NCI-H82 (cell line): ENCODE results near the gene SIGMAR1.

ENCODE experiments used
- DNase-seq: peaks from one replicate; lab custom pipeline; 2025; lab: John Stamatoyannopoulos, UW

The SIGMAR1 gene

DNA sequence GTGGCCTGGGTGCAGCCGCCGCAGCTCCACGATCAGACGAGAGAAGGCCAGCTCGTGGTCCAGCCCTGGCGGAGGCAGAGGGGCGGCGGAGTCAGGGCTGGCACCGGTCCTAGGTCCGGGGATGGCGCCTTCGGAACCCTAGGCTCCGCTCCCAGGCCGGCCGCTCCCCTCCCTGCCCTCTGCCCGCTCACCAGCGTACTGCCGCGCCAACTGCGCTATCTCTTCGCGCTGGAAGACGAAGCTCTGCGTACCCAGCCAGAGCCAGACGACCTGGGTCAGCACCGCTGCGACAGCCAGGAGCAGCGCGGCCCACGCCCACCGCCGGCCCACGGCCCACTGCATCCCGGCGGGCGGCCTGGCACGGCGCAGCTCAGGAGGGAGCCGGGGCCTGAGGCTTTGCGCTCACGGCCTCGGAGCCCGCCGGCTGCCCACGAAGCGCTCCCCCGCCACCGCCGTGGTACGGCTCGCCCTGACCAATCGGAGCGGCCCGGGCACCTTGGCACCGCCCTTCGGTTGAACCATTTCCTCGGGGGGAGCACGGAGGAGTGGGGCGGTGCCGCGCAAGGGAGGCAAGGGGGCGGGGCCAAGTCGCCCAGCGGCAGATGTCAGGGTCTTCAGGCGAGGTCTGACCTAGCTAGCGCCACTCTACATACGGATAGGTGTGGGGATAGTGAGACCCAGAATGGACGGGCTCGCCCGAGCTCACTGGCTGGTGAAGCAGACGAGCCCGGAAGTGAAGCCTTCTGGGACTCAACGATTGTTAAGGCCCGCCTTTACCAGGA lies at the start of gene SIGMAR1:
SIGMAR1 (minus strand) TSS at position 432 of the 782 bp plus-strand sequence; CDS start at position 342, 90 bp downstream.
- peak; percentile 95 for DNase-seq

GRCh38 chr9:34686732-34687131 lies 49.1 kb upstream of the SIGMAR1 start:
- no peak for DNase-seq

DNA sequence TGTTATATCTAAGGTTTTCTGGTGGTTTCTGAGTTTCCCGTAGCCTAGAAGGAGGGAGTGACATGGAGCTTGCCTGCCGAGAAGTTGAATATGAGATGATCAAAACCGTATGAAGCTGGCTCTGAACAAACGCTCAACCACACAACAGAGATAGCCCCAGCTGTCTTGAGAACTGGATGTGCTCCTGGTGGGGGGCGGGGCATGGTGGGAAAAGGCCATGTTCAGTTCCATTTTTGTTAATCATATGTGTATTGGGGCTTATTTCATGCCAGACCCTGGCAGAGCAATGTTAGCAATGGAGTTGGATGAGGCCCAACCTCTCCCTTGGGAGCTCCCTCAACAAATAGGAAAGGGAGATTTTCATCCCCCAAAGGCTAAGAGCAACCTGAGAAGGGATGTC lies 48.6 kb upstream of the SIGMAR1 start:
- no peak for DNase-seq

DNA sequence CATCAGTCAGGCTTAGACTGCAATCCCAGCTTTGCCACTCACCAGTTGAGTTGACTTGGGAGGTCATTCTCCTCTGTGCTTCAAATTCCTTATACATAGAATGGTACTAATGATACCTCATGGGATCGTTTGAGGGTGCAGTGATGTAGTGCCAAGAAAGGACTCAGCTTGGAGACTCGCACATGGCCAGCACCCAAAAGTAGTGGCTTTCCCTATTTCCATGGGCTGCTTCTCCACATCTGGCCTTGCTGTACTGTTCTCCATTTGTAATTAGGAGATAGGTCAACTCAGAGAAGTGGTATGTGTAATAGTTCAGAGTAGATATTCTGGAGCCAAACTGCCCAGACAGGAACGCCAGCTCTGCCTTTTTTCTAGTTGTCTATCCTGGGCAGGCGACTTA lies 48.0 kb upstream of the SIGMAR1 start:
- DNase-seq = no peak

DNA sequence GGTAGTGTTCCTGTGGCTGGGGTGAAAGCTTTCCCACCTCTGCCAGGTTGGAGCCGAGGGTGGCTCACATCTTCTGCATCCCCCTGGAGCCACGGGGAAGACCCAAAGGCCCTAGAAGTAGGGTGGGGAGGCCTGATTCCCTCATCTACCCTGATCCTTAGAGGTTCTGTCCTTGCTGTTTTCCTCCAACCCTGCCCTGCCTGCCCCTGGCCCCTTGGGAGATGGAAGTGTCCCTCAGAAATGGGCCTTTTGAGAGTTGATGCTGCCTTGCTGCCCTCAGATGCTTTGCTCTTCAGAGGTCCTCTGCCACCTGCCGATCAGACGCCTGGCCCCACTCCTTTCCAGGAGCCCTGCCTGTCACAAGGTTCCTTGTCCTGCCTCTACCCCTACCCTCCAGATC lies 47.2 kb upstream of the SIGMAR1 start:
- DNase-seq = no peak

DNA sequence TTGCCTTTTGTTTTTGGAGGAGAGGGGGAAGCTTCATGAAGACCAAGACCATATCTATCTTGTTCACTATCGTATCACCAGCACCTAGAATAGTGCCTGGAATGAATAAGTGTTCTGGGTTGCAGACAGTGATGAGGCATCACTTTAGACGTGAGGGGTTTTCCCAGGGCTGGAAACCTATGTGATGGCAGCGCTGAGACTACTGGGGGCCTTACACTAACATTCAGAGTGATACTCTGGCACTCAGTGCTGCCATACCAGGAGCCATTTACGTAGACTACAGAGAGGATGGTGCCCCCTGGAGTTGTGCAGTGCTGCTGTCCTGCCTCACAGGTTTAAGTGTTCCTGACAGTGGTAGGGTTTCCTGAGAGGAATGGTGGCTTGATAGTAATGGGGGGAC lies 46.6 kb upstream of the SIGMAR1 start:
- no peak for DNase-seq

DNA sequence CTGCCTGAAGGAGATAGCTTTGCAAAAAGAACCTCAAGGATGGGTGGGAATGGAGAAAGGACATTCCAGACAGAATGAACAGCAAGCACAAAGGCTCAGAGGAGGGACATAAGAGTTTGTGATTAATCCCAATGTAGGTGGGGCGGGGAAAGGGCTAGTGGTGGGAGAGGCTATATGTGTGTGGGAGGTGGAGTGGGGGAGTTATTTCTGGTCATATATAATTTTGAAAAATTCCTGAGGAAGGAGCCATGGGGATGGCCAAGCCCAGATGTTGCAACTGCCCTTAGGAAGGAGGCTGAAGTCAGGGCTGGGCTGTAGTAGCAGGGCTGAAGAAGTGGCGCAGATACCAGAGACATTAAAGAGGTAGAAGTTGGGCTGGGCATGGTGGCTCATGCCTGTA lies 38.3 kb upstream of the SIGMAR1 start:
- DNase-seq = no peak

GRCh38 chr9:34675048-34675714 lies 37.6 kb upstream of the SIGMAR1 start:
- peak; percentile 92 for DNase-seq

- no peak for DNase-seq
Observed at GRCh38 chr9:34674440-34674839, 36.9 kb upstream of the SIGMAR1 start.

DNA sequence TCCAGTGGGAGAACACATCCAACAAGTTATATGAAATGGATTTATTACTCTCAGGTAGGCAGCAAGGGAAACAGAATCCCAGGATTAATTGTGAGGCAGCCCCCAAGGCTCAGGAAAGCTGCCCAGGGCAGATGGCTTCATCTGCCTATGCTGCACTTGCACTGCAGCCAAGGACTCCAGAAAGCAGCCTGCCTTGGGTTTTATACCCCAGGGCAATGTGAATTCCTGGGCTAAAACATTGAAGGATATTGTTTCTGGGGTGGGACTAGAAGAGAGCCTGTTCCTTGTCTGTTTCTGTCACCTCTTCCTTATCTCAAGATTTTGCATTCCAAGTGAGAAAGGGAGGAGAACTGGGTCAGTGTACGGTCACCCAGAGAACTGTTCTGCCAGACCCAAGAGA lies 33.7 kb upstream of the SIGMAR1 start:
- peak; percentile 12 for DNase-seq

- DNase-seq = no peak
Observed at GRCh38 chr9:34669809-34670562, 32.4 kb upstream of the SIGMAR1 start.

DNA sequence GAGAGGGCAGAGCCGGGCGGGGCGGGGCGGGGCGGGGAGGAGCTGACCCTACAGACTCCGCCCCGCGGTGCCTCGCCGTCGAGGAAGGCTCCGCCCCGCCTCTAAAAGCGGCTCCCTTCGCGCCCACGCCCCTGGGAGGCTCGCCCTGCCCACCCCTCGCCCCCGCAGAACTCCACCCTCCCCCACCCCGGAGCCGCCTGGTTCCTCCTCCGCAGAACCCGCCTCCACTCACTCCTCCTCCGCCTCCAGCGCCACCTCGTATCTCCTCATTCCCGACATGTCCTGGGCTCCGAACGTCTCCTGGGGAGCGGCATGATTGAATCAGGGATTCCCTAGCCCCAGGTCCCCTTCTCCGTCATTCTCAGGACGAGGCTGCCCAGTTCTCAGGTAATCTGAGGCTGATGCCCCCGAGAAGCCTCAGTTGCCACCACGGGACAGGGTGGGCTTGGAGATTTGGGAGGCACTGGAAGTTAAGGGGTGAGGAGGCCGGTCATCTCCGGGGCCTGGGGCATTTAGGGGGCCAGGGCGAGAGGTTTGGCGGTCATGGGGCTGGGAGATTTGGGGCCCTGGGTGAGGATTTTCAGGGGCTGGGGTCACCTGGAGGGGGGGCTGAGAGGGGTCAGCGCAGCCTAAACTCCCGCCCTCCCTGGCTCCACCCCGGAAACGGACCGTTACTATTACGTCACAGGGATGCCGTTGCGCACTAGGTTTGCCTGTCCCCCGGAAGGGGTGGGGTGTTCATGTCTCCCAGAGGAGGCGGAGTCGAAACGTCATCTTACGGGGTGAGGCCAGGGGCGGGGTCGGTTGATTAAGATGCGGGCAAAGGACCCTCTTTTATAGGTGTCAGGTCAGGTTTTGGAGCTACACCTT lies 28.0 kb upstream of the SIGMAR1 start:
- peak; percentile 96 for DNase-seq

GRCh38 chr9:34665067-34665380 lies 27.4 kb upstream of the SIGMAR1 start:
- no peak for DNase-seq

DNA sequence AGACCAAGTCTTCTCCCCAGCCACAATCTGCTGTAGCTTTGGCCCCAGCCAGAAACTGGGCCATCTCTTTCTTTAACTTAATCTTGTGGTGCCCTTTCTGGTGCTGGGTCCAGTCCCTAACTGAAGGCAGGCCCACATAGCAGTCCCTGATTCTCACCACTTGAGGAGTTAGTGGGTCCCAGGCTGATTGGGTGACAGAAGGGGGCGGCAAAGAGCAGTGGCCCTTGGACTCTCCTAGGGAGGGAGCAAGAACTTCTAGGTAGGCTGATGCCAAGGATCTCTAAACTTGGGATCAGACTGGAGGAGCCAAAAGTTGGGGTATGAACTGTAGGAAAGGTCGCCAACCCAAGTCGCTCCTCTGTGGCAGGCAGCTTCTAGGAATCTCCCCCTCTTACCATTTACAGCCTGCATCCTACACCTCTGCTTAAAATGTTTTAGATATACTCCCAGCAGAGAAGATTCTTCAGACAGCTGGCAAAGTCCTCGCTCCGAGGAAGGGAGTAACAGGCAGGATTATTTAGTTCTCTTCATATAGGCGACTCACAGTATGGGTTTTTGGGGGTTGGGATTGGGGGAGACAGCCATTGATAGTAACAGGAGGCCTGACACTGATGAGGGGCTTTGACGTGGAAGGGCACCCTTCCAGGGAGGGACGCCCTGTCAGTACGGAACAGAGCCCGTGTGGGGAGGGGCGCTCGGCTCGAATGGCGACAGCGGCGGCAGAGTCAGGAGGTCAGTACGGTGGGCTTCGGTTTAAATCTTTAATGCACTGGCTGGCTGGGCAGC lies 26.9 kb upstream of the SIGMAR1 start:
- peak; percentile 86 for DNase-seq

DNA sequence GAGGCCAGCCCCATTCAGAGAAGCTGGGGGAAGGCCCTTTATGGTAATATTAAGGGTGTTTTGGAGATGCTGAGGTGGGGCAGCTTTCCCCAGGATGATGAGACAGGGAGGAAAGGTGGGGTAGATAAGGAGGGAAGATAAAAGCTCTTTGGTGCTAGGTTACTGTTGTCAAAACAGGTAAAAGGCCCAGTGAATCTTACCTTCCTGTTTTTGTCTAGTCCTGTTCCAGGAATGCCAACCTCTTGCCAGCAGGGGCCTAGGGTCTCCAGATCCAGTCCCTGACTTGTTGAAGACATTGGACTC lies 25.7 kb upstream of the SIGMAR1 start:
- DNase-seq = no peak

GRCh38 chr9:34662526-34663302 lies 25.1 kb upstream of the SIGMAR1 start, which contains the start of gene CCL27:
Gene CCL27, minus strand, starts transcription at chr9:34662657. Its CDS starts 24 bp downstream, at chr9:34662633.
- peak; percentile 43 for DNase-seq

- no peak for DNase-seq
Observed at GRCh38 chr9:34659592-34660253, 22.1 kb upstream of the SIGMAR1 start.

GRCh38 chr9:34658461-34658860 lies 20.9 kb upstream of the SIGMAR1 start:
- no peak for DNase-seq

DNA sequence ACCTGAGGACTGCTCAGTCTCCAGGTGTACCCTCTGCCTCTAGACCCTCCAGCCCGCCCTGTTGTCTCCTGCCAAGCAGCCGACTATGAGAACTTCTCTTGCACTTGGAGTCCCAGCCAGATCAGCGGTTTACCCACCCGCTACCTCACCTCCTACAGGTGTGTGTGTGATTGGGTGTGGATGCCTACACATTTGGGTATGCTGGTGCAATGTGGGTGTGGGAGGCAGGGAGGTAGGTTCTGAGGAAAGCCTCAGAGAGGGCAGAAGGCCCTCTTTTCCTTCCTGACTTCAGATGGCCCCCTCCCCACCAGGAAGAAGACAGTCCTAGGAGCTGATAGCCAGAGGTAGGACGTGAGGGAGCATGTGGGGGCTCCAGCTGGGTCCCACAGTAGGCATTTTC lies 19.4 kb upstream of the SIGMAR1 start:
- no peak for DNase-seq

DNA sequence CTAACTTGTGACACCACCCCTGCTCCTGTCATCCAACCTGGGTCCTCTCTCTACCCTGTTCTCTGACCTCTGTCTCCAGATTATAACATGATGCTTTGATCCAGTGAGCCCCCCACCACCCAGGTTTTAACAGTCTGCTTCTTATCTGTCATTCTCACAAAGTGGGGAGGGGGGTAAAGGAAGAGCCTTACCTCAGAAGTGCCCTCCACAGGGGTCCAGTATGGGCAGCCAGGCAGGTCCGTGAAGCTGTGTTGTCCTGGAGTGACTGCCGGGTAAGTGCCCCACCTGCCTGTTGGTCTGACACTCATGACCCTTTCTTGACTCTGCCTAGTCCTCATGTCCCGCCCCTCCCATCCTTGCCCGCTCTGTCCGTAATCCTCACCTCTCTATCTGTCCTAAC lies 17.8 kb upstream of the SIGMAR1 start:
- no peak for DNase-seq
